Ascending aorta (tissue), 2 donors: ENCODE data around the gene PRPF19. TPM values are rescaled to one million over a fixed set of nuclear protein-coding genes. Genes with fewer than 3 reads are reported as not detected.

ENCODE experiments used
- DNase-seq, 2 donors: peaks; one replicate each; pipeline ENCODE4 v3.0.0-alpha.2; 2019; ENCODE audit warnings: low spot score in 2 of 2
- H3K27ac ChIP-seq, 2 donors: fragments of 200-600 bp; sonication (generic); one replicate each; pipeline ENCODE4 v1.5.1; 2016 to 2017; ENCODE audit warnings: mild to moderate bottlenecking in 1 of 2
- H3K27me3 ChIP-seq: fragments of 200-600 bp; sonication (generic); one replicate; pipeline ENCODE4 v1.5.1; 2017
- H3K36me3 ChIP-seq, 2 donors: fragments of 200-600 bp; sonication (generic); one replicate each; pipeline ENCODE4 v1.5.1; 2016
- H3K4me1 ChIP-seq, 2 donors: fragments of 200-600 bp; sonication (generic); one replicate each; pipeline ENCODE4 v1.5.1; 2016 to 2017; ENCODE audit warnings: mild to moderate bottlenecking in 1 of 2
- H3K4me3 ChIP-seq, 2 donors: fragments of 200-600 bp; sonication (generic); one replicate each; pipeline ENCODE4 v1.5.1; 2016 to 2017; ENCODE audit warnings: mild to moderate bottlenecking in 1 of 2
- H3K9me3 ChIP-seq, 2 donors: fragments of 200-600 bp; sonication (generic); one replicate each; pipeline ENCODE4 v1.5.1; 2016
- intact Hi-C: fragments of 100-400 bp; cut with DNase I; formaldehyde crosslinking; loops from one replicate; pipeline ENCODE4 v1.15.1; 2023
- total RNA-seq: library from RNA; depleted of rRNA; stranded (reverse); fragments of >200 nt; gene quantifications from one replicate; pipeline ENCODE4 v1.1.0, GENCODE V29; 2016
- TF ChIP-seq, protein P1 (sequence below), 3 experiments: fragments of 200-600 bp in 2 of 3; fragments of 450-650 bp in 1 of 3; sonication (generic) in 2 of 3; IDR thresholded peaks; one replicate each; pipeline ENCODE4 v1.5.1; 2016 to 2019; ENCODE audit warnings: antibody characterized with exemption in 3 of 3, mild to moderate bottlenecking in 1 of 3, moderate library complexity in 1 of 3

Gene PRPF19
- total RNA-seq, 1 donor from 2014 or later = 61.6 TPM

DNA sequence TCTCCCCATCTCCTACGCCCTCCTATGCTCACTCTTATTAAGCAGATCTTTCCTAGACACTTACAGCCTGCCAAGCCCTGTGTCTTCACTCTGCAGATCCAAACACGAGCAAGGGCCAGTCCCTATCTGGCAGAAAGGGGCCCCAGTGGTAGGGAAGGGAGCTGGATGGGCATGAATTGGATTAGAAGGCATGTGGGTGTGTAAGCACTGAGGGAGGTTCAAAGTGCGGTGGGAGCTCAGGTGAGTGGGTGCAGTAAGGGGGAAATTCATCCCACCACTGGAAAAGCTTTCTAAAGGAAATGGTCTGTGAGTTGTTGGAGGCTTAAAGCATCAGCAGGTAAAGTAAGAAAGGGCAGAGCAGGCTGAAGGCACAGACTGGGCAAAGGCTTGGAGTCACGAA is 23.4 kb upstream of the PRPF19 start:
- Histone ChIP-seq H3K4me3 (no peak overlapping the region), H3K36me3 (no peaks in the 10 kb centered on the region), H3K27ac (no peak overlapping the region), H3K27me3 (no peaks in the 10 kb centered on the region), H3K9me3 (no peaks in the 10 kb centered on the region), H3K4me1 (peaks cover 2 to 5% of the 10 kb centered on the region in 2 donors)
- DNase-seq = no peak
- TF ChIP-seq, protein P1, sequence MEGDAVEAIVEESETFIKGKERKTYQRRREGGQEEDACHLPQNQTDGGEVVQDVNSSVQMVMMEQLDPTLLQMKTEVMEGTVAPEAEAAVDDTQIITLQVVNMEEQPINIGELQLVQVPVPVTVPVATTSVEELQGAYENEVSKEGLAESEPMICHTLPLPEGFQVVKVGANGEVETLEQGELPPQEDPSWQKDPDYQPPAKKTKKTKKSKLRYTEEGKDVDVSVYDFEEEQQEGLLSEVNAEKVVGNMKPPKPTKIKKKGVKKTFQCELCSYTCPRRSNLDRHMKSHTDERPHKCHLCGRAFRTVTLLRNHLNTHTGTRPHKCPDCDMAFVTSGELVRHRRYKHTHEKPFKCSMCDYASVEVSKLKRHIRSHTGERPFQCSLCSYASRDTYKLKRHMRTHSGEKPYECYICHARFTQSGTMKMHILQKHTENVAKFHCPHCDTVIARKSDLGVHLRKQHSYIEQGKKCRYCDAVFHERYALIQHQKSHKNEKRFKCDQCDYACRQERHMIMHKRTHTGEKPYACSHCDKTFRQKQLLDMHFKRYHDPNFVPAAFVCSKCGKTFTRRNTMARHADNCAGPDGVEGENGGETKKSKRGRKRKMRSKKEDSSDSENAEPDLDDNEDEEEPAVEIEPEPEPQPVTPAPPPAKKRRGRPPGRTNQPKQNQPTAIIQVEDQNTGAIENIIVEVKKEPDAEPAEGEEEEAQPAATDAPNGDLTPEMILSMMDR (IDR thresholded peaks at IDR 0.05) = no peak
- intact Hi-C loops = no loop called here

DNA sequence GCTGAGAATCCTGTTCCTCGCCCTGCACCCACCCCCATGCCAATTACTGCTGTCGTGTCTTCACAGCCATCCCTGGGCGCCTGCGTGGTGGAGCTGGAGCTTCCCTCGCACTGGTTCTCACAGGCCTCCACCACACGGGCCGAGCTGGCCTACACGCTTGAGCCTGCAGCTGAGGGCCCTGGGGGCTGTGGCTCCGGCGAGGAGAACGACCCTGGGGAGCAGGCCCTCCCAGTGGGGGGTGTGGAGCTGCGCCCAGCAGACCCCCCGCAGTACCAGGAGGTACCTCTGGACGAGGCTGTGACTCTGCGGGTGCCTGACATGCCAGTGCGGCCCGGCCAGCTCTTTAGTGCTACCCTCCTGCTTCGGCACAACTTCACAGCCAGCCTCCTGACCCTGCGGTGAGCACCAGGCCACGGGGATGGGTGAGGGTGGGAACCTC is 22.2 kb upstream of the PRPF19 start:
- no peaks in the 10 kb centered on the region for H3K36me3 ChIP-seq
- no peaks in the 10 kb centered on the region for H3K27me3 ChIP-seq
- H3K4me1 ChIP-seq = peaks cover 8 to 11% of the 10 kb centered on the region in 2 donors
- no peaks in the 10 kb centered on the region for H3K9me3 ChIP-seq
- no peak overlapping the region for H3K27ac ChIP-seq
- TF ChIP-seq, protein P1 (IDR thresholded peaks at IDR 0.05) = no peak
- DNase-seq = no peak
- intact Hi-C loops = no loop called here
- no peak overlapping the region for H3K4me3 ChIP-seq

DNA sequence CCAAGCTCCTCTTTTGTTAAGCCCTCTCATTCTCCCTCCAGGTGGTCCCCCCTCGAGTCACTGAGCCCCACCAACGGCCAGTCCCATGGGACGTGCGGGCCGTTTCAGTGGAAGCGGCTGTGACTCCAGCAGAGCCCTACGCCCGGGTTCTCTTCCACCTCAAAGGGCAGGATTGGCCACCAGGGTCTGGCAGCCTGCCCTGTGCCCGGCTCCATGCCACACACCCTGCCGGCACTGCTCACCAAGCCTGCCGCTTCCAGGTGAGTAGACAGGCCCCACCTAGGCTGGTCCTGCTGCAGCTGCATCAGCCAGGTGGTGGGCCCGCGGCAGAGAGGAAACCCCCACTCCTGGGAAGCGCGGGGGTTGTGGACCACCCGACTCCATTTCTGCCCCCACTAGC is 21.2 kb upstream of the PRPF19 start:
- H3K4me3 ChIP-seq = no peak overlapping the region
- peaks cover 4 to 8% of the 10 kb centered on the region in 2 donors for H3K36me3 ChIP-seq
- intact Hi-C loops = no loop called here
- DNase-seq = no peak
- H3K27me3 ChIP-seq = no peaks in the 10 kb centered on the region
- H3K27ac ChIP-seq = no peak overlapping the region
- TF ChIP-seq, protein P1 (IDR thresholded peaks at IDR 0.05) = no peak
- H3K4me1 ChIP-seq = peaks cover 8 to 11% of the 10 kb centered on the region in 2 donors
- H3K9me3 ChIP-seq = no peaks in the 10 kb centered on the region

DNA sequence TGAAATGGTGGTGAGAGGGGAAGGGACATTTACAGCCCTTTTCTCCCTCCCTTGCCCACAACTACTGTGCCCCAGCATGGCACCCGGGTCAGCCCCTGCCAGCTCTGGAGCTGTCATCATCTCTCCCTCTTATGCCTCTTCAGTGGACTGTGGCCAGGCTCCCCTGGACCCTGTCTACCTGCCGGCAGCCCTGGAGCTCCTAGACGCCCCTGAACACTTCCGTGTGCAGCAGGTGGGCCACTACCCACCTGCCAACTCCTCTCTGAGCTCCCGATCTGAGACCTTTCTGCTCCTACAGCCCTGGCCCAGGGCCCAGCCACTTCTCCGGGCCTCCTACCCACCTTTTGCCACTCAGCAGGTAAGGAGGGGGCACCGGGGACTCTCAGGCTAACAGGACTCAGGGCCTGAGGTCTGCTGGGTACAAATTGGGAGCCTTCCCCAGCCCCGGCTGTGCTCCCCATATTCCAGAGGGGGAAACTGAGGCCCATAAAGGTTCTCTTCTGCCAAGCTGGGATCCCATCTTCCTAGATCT is 20.7 kb upstream of the PRPF19 start:
- intact Hi-C loops = no loop called here

DNA sequence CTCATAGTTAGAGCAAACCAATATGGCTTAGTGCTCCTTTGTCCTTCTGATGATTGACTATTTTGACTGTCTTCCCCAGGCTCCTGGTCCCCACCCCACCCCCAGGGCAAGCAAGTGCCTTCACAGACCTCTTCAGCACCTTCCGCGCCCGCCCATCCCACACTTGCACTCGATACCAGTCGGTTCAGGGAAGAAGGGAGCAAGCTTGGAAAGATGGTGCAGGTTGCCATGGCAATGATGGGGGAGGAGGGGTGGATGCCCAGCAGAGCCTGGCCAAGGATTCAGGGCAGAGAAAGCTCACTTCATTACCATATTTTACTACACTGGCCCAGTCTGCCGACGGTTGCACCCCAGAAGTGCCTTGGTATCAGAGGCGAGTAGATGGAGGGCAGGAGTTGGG is 20.1 kb upstream of the PRPF19 start:
- H3K4me1 ChIP-seq = peaks cover 8 to 11% of the 10 kb centered on the region in 2 donors
- TF ChIP-seq, protein P1 (IDR thresholded peaks at IDR 0.05) = no peak
- no peaks in the 10 kb centered on the region for H3K9me3 ChIP-seq
- H3K27me3 ChIP-seq = no peaks in the 10 kb centered on the region
- no peak for DNase-seq
- H3K27ac ChIP-seq = no peak overlapping the region
- H3K4me3 ChIP-seq = no peak overlapping the region
- H3K36me3 ChIP-seq = peaks cover 15 to 19% of the 10 kb centered on the region in 2 donors
- intact Hi-C loops = no loop called here

More for the DNA sequence above, 20.7 kb upstream of the PRPF19 start:
- Histone ChIP-seq H3K4me1 (peaks cover 8 to 11% of the 10 kb centered on the region in 2 donors), H3K27ac (no peak overlapping the region), H3K4me3 (no peak overlapping the region), H3K27me3 (no peaks in the 10 kb centered on the region), H3K36me3 (peaks cover 9 to 13% of the 10 kb centered on the region in 2 donors), H3K9me3 (no peaks in the 10 kb centered on the region)
- DNase-seq = no peak
- TF ChIP-seq, protein P1 (IDR thresholded peaks at IDR 0.05) = no peak

DNA sequence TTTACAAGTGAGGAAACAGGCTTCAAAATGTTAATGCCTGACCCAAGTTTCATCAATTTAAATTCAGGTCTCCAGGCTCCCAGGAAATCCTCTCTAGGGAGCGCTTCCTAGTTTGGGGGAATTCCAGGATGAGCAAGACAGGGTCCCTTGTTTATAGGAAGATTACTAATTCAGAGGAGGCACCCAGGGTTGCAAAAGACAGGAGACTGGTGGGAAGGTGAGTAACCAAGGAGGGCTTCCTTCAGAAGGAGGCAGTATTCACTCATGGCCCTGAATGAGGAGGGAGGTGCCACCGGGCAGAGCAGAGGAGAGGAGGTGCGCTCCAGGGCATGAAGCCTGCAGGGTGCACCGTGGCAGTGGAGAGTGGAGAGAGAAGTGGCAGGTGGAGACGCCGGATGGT is 19.5 kb upstream of the PRPF19 start:
- intact Hi-C loops = no loop called here
- Histone ChIP-seq H3K9me3 (no peaks in the 10 kb centered on the region), H3K27me3 (no peaks in the 10 kb centered on the region), H3K4me1 (peaks cover 8 to 11% of the 10 kb centered on the region in 2 donors), H3K36me3 (peaks cover 22 to 26% of the 10 kb centered on the region in 2 donors), H3K27ac (no peak overlapping the region), H3K4me3 (no peak overlapping the region)
- TF ChIP-seq, protein P1 (IDR thresholded peaks at IDR 0.05) = no peak
- no peak for DNase-seq
